ENCODE results near the gene KCNMA1. TPM values are rescaled to one million over a fixed set of nuclear protein-coding genes. Genes with fewer than 3 reads are reported as not detected.
A peak's percentile ranks its signal among the peaks of the same experiment; 100 is the strongest.
"Not testable (repeated sequence)": the region's sequence is repeated elsewhere in the genome, so short reads cannot be mapped to it uniquely, and the experiment has no call there.

The KCNMA1 gene
- polyA plus RNA-seq, 6 donors from 2014 or later: not detected

- not testable (repeated sequence) for H3K27ac Mint-ChIP-seq; ATAC-seq (ENCODE audit: low read depth in 2 of 2); DNase-seq; H3K4me1 Mint-ChIP-seq; H3K4me3 Mint-ChIP-seq; H3K36me3 Mint-ChIP-seq
- Mint-ChIP-seq H3K9me3 (peaks cover 0 to 14% (median 6%) of the 10 kb centered on the region in 7 donors), H3K27me3 (peaks cover 4 to 22% (median 21%) of the 10 kb centered on the region in 3 donors)
These were observed 297.7 kb downstream of the KCNMA1 start for GRCh38 chr10:77339872-77340271.

GRCh38 chr10:77339166-77339565 lies 298.4 kb downstream of the KCNMA1 start:
- no peak for ATAC-seq (ENCODE audit: low read depth in 2 of 2)

GRCh38 chr10:77338143-77338542 lies 299.5 kb downstream of the KCNMA1 start:
- peaks cover 0 to 14% (median 6%) of the 10 kb centered on the region in 7 donors for H3K9me3 Mint-ChIP-seq

More at GRCh38 chr10:77339166-77339565, 298.4 kb downstream of the KCNMA1 start:
- no peak for DNase-seq
- no peaks in the 10 kb centered on the region for H3K36me3 Mint-ChIP-seq
- H3K9me3 Mint-ChIP-seq: peaks cover 0 to 14% (median 6%) of the 10 kb centered on the region in 7 donors
- no peak overlapping the region for H3K27ac Mint-ChIP-seq
- H3K4me3 Mint-ChIP-seq: no peak overlapping the region
- no peaks in the 10 kb centered on the region for H3K4me1 Mint-ChIP-seq
- H3K27me3 Mint-ChIP-seq: peaks cover 4 to 22% (median 21%) of the 10 kb centered on the region in 3 donors

GRCh38 chr10:77334501-77334900 lies 303.1 kb downstream of the KCNMA1 start:
- Mint-ChIP-seq H3K27me3 (peaks cover 9 to 22% (median 11%) of the 10 kb centered on the region in 3 donors), H3K36me3 (no peaks in the 10 kb centered on the region), H3K4me3 (no peak overlapping the region), H3K9me3 (peaks cover 0 to 9% (median 3%) of the 10 kb centered on the region in 7 donors), H3K27ac (no peak overlapping the region), H3K4me1 (no peaks in the 10 kb centered on the region)
- DNase-seq: no peak
- no peak for ATAC-seq (ENCODE audit: low read depth in 2 of 2)

More at GRCh38 chr10:77338143-77338542, 299.5 kb downstream of the KCNMA1 start:
- H3K36me3 Mint-ChIP-seq: no peaks in the 10 kb centered on the region
- no peak for ATAC-seq (ENCODE audit: low read depth in 2 of 2)
- peak overlapping the region in 1 of 6 donors; percentile 65 for H3K27ac Mint-ChIP-seq
- no peak overlapping the region for H3K4me3 Mint-ChIP-seq
- DNase-seq: no peak
- no peaks in the 10 kb centered on the region for H3K4me1 Mint-ChIP-seq
- H3K27me3 Mint-ChIP-seq: peaks cover 4 to 22% (median 21%) of the 10 kb centered on the region in 3 donors

GRCh38 chr10:77333610-77334340 lies 303.8 kb downstream of the KCNMA1 start:
- ATAC-seq (ENCODE audit: low read depth in 2 of 2) (no peak), DNase-seq (no peak)
- Mint-ChIP-seq H3K36me3 (no peaks in the 10 kb centered on the region), H3K4me1 (no peaks in the 10 kb centered on the region), H3K27me3 (peaks cover 9 to 17% (median 15%) of the 10 kb centered on the region in 3 donors), H3K27ac (no peak overlapping the region), H3K9me3 (peaks cover 0 to 3% (median 0%) of the 10 kb centered on the region in 7 donors), H3K4me3 (no peak overlapping the region)

GRCh38 chr10:77332256-77332655 lies 305.4 kb downstream of the KCNMA1 start:
- Mint-ChIP-seq H3K27ac (no peak overlapping the region), H3K4me1 (no peaks in the 10 kb centered on the region), H3K36me3 (no peaks in the 10 kb centered on the region), H3K27me3 (peaks cover 9 to 17% (median 11%) of the 10 kb centered on the region in 3 donors), H3K4me3 (no peak overlapping the region), H3K9me3 (peaks cover 0 to 5% (median 0%) of the 10 kb centered on the region in 7 donors)
- DNase-seq: no peak
- ATAC-seq (ENCODE audit: low read depth in 2 of 2): no peak

GRCh38 chr10:77328272-77328816 lies 309.3 kb downstream of the KCNMA1 start:
- no peak overlapping the region for H3K4me3 Mint-ChIP-seq
- H3K36me3 Mint-ChIP-seq: no peaks in the 10 kb centered on the region
- no peaks in the 10 kb centered on the region for H3K4me1 Mint-ChIP-seq
- ATAC-seq (ENCODE audit: low read depth in 2 of 2) (no peak), DNase-seq (no peak)
- H3K27me3 Mint-ChIP-seq: peaks cover 5 to 15% (median 10%) of the 10 kb centered on the region in 3 donors
- peaks cover 0 to 5% (median 0%) of the 10 kb centered on the region in 7 donors for H3K9me3 Mint-ChIP-seq
- no peak overlapping the region for H3K27ac Mint-ChIP-seq

- ATAC-seq (ENCODE audit: low read depth in 2 of 2) (no peak), DNase-seq (no peak)
- no peaks in the 10 kb centered on the region for H3K36me3 Mint-ChIP-seq
- peaks cover 5 to 20% (median 8%) of the 10 kb centered on the region in 3 donors for H3K27me3 Mint-ChIP-seq
- no peak overlapping the region for H3K27ac Mint-ChIP-seq
- no peak overlapping the region for H3K4me3 Mint-ChIP-seq
- no peaks in the 10 kb centered on the region for H3K4me1 Mint-ChIP-seq
- peaks cover 0 to 5% (median 1%) of the 10 kb centered on the region in 7 donors for H3K9me3 Mint-ChIP-seq
These were observed 312.4 kb downstream of the KCNMA1 start for GRCh38 chr10:77325233-77325537.

GRCh38 chr10:77321838-77322237 lies 315.8 kb downstream of the KCNMA1 start:
- no peak for DNase-seq
- ATAC-seq (ENCODE audit: low read depth in 2 of 2): no peak
- H3K4me1 Mint-ChIP-seq: no peaks in the 10 kb centered on the region
- H3K36me3 Mint-ChIP-seq: no peaks in the 10 kb centered on the region
- H3K27me3 Mint-ChIP-seq: peaks cover 5 to 14% (median 5%) of the 10 kb centered on the region in 3 donors
- H3K27ac Mint-ChIP-seq: no peak overlapping the region
- H3K9me3 Mint-ChIP-seq: peaks cover 0 to 4% (median 0%) of the 10 kb centered on the region in 7 donors
- no peak overlapping the region for H3K4me3 Mint-ChIP-seq

GRCh38 chr10:77320971-77321471 lies 316.6 kb downstream of the KCNMA1 start:
- Mint-ChIP-seq H3K27me3 (peaks cover under 1 to 11% (median 5%) of the 10 kb centered on the region in 3 donors), H3K4me1 (no peaks in the 10 kb centered on the region), H3K36me3 (no peaks in the 10 kb centered on the region), H3K27ac (no peak overlapping the region), H3K9me3 (peaks cover 0 to 2% (median 0%) of the 10 kb centered on the region in 7 donors), H3K4me3 (no peak overlapping the region)
- ATAC-seq (ENCODE audit: low read depth in 2 of 2) (no peak), DNase-seq (no peak)

GRCh38 chr10:77319557-77319956 lies 318.1 kb downstream of the KCNMA1 start:
- Mint-ChIP-seq H3K27ac (no peak overlapping the region), H3K36me3 (no peaks in the 10 kb centered on the region), H3K4me1 (no peaks in the 10 kb centered on the region), H3K27me3 (peaks cover 0 to 11% (median 5%) of the 10 kb centered on the region in 3 donors), H3K9me3 (peaks cover 0 to 1% (median 0%) of the 10 kb centered on the region in 7 donors), H3K4me3 (no peak overlapping the region)
- DNase-seq (no peak), ATAC-seq (ENCODE audit: low read depth in 2 of 2) (no peak)

GRCh38 chr10:77318739-77319138 lies 318.9 kb downstream of the KCNMA1 start:
- no peaks in the 10 kb centered on the region for H3K4me1 Mint-ChIP-seq
- no peak for DNase-seq

GRCh38 chr10:77317221-77317620 lies 320.4 kb downstream of the KCNMA1 start:
- Mint-ChIP-seq H3K27ac (no peak overlapping the region), H3K9me3 (no peaks in the 10 kb centered on the region), H3K36me3 (no peaks in the 10 kb centered on the region), H3K27me3 (peaks cover 0 to 11% (median 3%) of the 10 kb centered on the region in 3 donors), H3K4me3 (no peak overlapping the region), H3K4me1 (no peaks in the 10 kb centered on the region)
- DNase-seq: no peak
- ATAC-seq (ENCODE audit: low read depth in 2 of 2): no peak

More at GRCh38 chr10:77318739-77319138, 318.9 kb downstream of the KCNMA1 start:
- Mint-ChIP-seq H3K4me3 (no peak overlapping the region), H3K27me3 (peaks cover 0 to 11% (median 5%) of the 10 kb centered on the region in 3 donors), H3K27ac (no peak overlapping the region), H3K36me3 (no peaks in the 10 kb centered on the region), H3K9me3 (peaks cover 0 to 1% (median 0%) of the 10 kb centered on the region in 7 donors)
- ATAC-seq (ENCODE audit: low read depth in 2 of 2): no peak
